ACC112 (cell line): Measurements from ENCODE around the gene AFAP1.

Experiments
- H2AFZ ChIP-seq: fragments of 200-600 bp; sonication (generic); one replicate; pipeline ENCODE4 v1.6.0; 2017; ENCODE audit warnings: antibody characterized with exemption, low read length; ENCODE audit not compliant: unreplicated experiment
- H3K27ac ChIP-seq: fragments of 200-600 bp; sonication (generic); 2 replicates; pipeline ENCODE4 v1.5.1; 2014; ENCODE audit warnings: low read depth, mild to moderate bottlenecking, antibody characterized with exemption, low read length, moderate library complexity
- H3K27me3 ChIP-seq: fragments of 200-600 bp; sonication (generic); 2 replicates; pipeline ENCODE4 v1.6.1; 2014; ENCODE audit warnings: mild to moderate bottlenecking, antibody characterized with exemption, low read length, moderate library complexity, mixed read lengths; ENCODE audit not compliant: insufficient read depth
- H3K36me3 ChIP-seq: fragments of 200-600 bp; sonication (generic); 2 replicates; pipeline ENCODE4 v1.6.1; 2016; ENCODE audit warnings: mild to moderate bottlenecking, antibody characterized with exemption, low read length, moderate library complexity, mixed read lengths; ENCODE audit not compliant: insufficient read depth
- H3K4me1 ChIP-seq: fragments of 200-600 bp; sonication (generic); one replicate; pipeline ENCODE4 v1.6.1; 2016; ENCODE audit warnings: low read length, mixed read lengths; ENCODE audit not compliant: insufficient read depth, unreplicated experiment, control insufficient read depth
- H3K4me3 ChIP-seq: fragments of 200-600 bp; sonication (generic); 2 replicates; pipeline ENCODE4 v1.5.1; 2014; ENCODE audit warnings: mild to moderate bottlenecking, low read depth, low read length
- H3K79me2 ChIP-seq: fragments of 200-600 bp; sonication (generic); one replicate; pipeline ENCODE4 v1.6.0; 2016; ENCODE audit warnings: low read length; ENCODE audit not compliant: control insufficient read depth, unreplicated experiment, insufficient read depth

Gene AFAP1

DNA sequence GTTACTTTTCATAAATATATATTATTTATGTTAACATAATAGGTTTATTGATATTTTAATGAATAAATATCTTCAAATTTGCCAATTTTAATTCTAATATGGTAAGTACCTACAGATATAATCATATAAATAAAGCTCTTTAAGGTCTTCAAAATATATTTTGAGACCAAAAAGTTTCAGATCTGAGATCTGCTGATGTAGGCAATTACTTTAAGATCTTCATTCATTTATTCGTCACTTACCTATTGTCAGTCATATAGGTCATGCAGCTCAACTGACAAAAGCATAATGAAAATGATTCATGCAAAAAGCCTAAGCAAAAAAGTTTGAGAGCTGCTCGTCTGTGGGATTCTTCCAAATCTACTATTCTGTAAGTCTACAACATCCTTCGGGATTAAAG is 64.8 kb downstream of the AFAP1 start:
- H3K27ac ChIP-seq: no peak overlapping the region
- H3K4me3 ChIP-seq: no peak overlapping the region
- H2AFZ ChIP-seq: no peak overlapping the region
- peaks cover 89% of the 10 kb centered on the region for H3K79me2 ChIP-seq
- no peaks in the 10 kb centered on the region for H3K27me3 ChIP-seq
- H3K36me3 ChIP-seq: peaks cover 22% of the 10 kb centered on the region
- peaks cover 48% of the 10 kb centered on the region for H3K4me1 ChIP-seq

DNA sequence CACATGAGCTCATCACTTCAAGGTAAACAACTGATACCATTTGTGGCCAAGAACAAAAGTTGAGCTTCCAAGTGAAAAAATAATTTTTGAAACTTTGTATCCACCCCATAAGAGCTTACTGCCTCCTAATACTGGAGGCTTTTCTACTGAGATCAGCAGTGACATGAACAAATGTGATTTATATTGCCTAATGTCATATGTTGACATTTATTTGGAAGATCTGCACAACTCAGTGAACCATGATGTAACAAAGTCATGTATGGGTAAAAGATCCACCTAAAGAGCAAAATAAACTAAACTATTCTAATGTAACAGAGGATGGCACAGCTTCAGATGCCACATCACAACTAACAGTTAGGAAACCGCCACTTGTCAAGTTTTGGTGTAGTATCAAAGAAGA is 65.8 kb downstream of the AFAP1 start:
- peaks cover 47% of the 10 kb centered on the region for H3K4me1 ChIP-seq
- no peak overlapping the region for H2AFZ ChIP-seq
- no peaks in the 10 kb centered on the region for H3K27me3 ChIP-seq
- peaks cover 88% of the 10 kb centered on the region for H3K79me2 ChIP-seq
- no peak overlapping the region for H3K4me3 ChIP-seq
- peaks cover 28% of the 10 kb centered on the region for H3K36me3 ChIP-seq
- 0 out of 2 replicates have a peak overlapping the region, but pooled peaks have one; percentile 35 for H3K27ac ChIP-seq

DNA sequence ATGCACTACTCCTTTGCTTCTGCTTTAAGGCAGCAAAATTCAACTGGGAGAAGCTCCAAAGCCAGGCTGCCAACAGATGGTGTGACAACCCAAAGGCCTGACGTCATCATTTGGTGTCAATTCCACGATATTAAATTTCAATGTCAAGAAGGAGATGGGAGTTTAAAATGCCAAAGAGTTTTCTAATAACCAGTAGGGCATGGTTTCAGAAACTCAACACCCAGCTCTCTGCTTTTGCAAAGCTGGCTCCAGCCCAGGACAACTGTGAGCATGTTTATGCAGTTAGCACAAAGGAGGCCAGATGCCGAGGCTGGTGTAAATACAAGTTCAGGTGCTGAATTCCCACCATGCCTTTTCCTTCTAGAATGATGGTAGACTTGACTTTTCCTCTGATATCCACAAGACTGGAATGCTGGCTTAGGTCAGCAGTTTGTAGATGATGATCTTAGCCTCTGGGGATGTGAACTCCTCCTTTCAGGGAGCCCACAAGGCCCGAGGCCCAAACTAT is 67.3 kb downstream of the AFAP1 start:
- Histone ChIP-seq H3K27me3 (no peaks in the 10 kb centered on the region), H2AFZ (no peak overlapping the region), H3K36me3 (peaks cover 40% of the 10 kb centered on the region), H3K4me3 (peak overlapping the region; percentile 77), H3K4me1 (peaks cover 62% of the 10 kb centered on the region), H3K79me2 (peaks cover 82% of the 10 kb centered on the region), H3K27ac (peak overlapping the region; percentile 90)

DNA sequence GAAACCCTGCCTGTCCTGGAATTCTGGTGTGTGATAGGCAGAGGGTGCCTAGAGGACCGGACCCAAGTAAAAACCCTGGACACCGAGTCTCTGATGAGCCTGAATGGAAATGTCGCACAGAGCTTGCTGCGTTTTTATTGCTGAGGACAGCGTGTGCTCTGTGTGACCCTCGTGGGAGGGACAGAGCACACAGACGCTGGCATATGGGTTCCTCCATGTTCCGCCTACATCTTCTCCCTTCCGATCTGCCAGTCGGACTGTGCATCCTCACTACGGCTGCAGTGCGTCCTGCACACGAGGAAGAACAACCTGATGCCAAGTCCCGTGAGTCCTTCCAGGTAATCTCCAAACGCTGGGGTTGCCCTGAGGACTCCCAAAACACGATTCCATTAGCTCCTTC is 68.3 kb downstream of the AFAP1 start:
- H3K27ac ChIP-seq: peak overlapping the region; percentile 90

DNA sequence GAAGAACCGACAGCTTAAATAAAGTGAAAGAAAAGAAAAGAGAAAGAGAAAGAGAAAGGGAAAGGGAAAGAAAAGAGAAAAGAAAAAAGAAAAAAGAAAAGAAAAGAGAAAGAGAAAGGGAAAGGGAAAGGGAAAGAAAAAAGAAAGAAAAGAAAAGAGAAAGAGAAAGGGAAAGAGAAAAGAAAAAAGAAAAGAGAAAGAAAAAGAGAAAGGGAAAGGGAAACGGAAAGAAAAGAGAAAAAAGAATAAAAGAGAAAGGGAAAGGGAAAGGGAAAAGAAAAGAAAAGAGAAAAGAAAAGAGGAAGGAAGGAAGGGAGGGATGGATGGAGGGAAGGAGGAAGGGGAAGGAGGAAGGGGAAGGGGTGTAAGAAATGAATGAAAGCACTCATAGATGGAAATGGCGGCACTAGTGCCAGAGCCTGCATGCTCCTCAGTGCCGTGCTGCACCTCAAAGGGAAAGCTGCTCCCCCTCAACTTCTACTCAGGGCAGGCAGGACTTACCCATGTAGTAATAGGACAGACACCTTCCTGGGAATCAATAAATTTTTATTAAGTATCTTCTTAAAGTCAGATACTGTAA is 70.7 kb downstream of the AFAP1 start:
- H3K27ac ChIP-seq: peak overlapping the region; percentile 90
- no peaks in the 10 kb centered on the region for H3K27me3 ChIP-seq
- H3K4me3 ChIP-seq: peak overlapping the region; percentile 77
- peaks cover 58% of the 10 kb centered on the region for H3K36me3 ChIP-seq
- H3K4me1 ChIP-seq: peaks cover 54% of the 10 kb centered on the region
- H3K79me2 ChIP-seq: peaks cover 69% of the 10 kb centered on the region
- no peak overlapping the region for H2AFZ ChIP-seq

More for the DNA sequence above, 68.3 kb downstream of the AFAP1 start:
- Histone ChIP-seq H3K27me3 (no peaks in the 10 kb centered on the region), H2AFZ (no peak overlapping the region), H3K79me2 (peaks cover 76% of the 10 kb centered on the region), H3K36me3 (peaks cover 45% of the 10 kb centered on the region), H3K4me3 (peak overlapping the region; percentile 77), H3K4me1 (peaks cover 55% of the 10 kb centered on the region)

DNA sequence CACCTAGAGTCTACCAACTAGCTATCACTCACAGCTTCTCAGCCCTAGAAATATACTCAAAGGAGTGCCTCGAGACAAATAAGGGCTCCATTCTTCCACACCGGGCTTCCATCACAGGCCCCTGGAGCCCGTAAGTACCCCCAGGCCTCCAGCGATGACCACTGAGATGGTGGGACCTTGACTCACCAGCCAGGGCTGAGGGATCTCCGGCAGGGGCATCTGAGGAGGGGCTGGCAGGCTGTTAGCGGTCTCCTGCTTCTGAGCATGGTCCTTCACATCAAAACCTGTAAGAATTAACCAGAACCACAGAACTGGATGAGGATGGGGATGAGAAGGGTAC is 71.3 kb downstream of the AFAP1 start:
- Histone ChIP-seq H2AFZ (no peak overlapping the region), H3K4me3 (peak overlapping the region; percentile 42), H3K36me3 (peaks cover 57% of the 10 kb centered on the region), H3K27me3 (no peaks in the 10 kb centered on the region), H3K4me1 (peaks cover 54% of the 10 kb centered on the region), H3K27ac (peak overlapping the region; percentile 90), H3K79me2 (peaks cover 69% of the 10 kb centered on the region)

DNA sequence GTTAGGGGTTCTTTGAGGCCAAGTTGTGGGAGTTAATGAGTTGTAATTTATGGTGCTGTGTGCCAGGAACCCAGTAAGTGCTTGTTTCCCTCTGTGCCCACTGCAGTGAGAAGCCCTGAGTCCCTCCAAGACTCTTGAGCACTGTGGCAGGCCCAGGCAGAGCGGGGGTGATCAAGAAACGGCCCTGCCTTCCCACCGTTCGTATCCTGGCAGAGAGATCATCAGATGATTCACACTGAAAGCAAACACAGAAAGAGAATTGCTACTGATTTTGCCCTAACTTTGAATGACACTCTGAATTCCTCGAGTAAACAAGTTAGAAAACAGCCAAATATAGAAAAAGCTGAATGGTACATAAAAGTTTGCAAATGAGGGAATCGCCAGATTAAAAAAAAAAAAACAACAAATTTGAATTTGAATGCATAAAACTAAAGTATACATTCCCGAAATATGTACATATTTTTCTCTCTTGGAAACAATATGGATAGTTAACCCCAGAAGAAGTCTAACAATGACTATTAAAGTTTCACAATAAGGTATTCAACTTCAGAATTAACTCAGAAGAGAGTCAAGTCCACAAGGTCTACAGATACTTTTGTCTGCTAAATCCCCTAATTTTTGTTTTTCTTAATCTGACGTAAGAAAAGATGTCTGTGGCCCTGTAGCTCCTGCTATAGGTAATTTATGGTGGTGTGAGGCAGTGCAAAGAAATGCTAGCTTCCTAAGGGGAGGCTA is 71.8 kb downstream of the AFAP1 start:
- H3K27ac ChIP-seq: peak overlapping the region; percentile 90

DNA sequence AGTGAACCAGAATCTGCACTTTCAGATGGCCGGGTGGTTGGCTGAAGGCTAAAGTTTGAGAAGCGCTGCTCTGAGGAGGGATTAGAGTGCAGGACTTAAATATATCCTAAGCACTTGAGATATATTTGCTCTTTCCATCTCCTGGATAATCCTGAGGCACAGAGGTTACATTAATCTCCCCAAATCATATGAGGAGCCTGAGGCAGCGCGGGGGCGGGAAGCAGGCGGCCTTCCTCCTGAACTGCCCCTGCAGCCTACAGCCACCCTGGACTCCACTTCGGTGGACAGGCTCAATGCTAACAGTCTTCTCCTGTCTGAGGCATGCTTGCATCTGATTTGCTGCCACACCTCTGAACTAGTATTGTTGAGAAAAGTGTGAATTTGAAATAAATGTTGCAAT is 72.5 kb downstream of the AFAP1 start:
- Histone ChIP-seq H3K4me3 (no peak overlapping the region), H3K36me3 (peaks cover 57% of the 10 kb centered on the region), H3K4me1 (peaks cover 59% of the 10 kb centered on the region), H3K27me3 (no peaks in the 10 kb centered on the region), H2AFZ (no peak overlapping the region), H3K79me2 (peaks cover 74% of the 10 kb centered on the region), H3K27ac (peak overlapping the region; percentile 90)

More for the DNA sequence above, 71.8 kb downstream of the AFAP1 start:
- Histone ChIP-seq H2AFZ (no peak overlapping the region), H3K4me1 (peaks cover 58% of the 10 kb centered on the region), H3K79me2 (peaks cover 74% of the 10 kb centered on the region), H3K4me3 (peak overlapping the region; percentile 42; the same call in 1 of the 2 replicates), H3K36me3 (peaks cover 57% of the 10 kb centered on the region), H3K27me3 (no peaks in the 10 kb centered on the region)

DNA sequence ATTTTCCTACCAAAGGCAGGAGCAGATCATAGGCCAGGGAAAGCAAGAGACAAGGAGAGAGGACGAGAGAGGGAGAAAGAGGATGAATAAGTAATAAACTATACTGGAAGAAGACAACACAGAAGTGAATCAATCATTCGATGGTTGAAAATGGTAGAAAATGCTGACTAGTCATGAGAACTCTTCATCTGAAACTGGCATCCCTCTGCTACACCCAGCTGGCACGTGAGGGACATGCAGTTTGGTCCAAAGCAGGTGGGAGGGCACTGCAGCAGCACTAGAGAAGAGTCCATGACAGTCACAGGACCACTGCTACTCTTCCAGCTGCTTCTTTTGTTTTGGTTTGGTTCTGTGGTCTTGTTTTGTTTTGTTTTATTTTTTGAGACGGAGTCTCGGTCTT is 74.1 kb downstream of the AFAP1 start:
- H3K79me2 ChIP-seq: peaks cover 67% of the 10 kb centered on the region

DNA sequence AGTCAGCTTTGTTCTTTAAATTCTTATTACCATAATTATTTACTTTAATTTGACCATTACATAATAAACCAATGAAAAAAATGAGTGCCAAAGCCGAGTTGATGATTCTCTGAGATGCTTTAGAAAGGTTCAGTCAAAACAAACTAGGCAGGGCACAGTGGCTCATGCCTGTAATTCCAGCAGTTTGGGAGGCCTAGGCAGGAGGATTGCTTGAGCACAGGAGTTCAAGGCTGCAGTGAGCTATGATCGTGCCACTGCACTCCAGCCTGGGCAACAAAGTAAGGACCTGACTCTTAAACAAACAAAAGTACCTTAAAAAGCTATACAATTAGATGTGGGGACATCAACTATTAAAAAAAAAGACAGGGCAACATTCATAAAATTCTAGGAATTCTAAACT is 75.0 kb downstream of the AFAP1 start:
- no peak overlapping the region for H3K27ac ChIP-seq
- peaks cover 66% of the 10 kb centered on the region for H3K79me2 ChIP-seq
- H3K36me3 ChIP-seq: peaks cover 38% of the 10 kb centered on the region
- H2AFZ ChIP-seq: no peak overlapping the region
- no peak overlapping the region for H3K4me3 ChIP-seq
- peaks cover 56% of the 10 kb centered on the region for H3K4me1 ChIP-seq
- no peaks in the 10 kb centered on the region for H3K27me3 ChIP-seq

More for the DNA sequence above, 74.1 kb downstream of the AFAP1 start:
- Histone ChIP-seq H3K36me3 (peaks cover 46% of the 10 kb centered on the region), H3K4me1 (peaks cover 60% of the 10 kb centered on the region), H3K27ac (no peak overlapping the region), H2AFZ (no peak overlapping the region), H3K4me3 (no peak overlapping the region), H3K27me3 (no peaks in the 10 kb centered on the region)
